NCI-H1092 treated with DMSO at 0.1 percent for 48 hours (cell line): ENCODE data around the gene GON7.
"Not testable (repeated sequence)": the region's sequence is repeated elsewhere in the genome, so short reads cannot be mapped to it uniquely, and the experiment has no call there.

Experiments used
- DNase-seq: peaks from one replicate; lab custom pipeline; 2025; lab: John Stamatoyannopoulos, UW

Gene GON7, protein sequence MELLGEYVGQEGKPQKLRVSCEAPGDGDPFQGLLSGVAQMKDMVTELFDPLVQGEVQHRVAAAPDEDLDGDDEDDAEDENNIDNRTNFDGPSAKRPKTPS

DNA sequence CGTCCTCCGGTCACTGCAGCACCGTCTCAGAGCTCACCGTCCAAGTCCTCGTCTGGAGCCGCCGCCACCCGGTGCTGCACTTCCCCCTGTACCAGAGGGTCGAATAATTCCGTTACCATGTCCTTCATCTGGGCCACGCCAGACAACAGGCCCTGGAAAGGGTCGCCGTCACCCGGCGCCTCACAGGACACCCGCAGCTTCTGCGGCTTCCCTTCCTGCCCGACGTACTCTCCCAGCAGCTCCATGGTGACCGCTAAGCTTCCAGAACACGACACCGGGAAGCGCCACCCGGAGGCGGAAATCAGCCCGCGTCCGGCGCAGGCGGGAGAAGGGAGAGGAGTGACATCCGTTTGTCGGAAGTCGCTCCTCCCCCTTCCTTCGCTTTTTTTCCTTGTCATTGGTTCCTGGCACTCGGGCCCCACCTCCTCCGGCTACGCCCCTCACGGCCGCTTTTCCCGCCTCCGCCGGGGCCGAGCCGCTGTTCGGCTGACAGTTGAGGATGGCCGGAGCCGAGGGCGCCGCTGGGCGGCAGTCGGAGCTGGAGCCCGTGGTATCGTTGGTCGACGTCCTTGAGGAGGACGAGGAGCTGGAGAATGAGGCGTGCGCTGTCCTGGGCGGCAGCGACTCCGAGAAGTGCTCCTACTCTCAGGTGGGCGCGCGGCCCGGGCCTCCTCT, at the start of gene GON7, which contains the start of gene UBR7:
GON7 (minus strand) TSS at position 273 of the 675 bp plus-strand sequence; CDS start at position 245, 28 bp downstream.
UBR7 (plus strand) TSS at position 464 of the 675 bp plus-strand sequence; CDS start at position 500, 36 bp downstream.
- peak; percentile 95 for DNase-seq

DNA sequence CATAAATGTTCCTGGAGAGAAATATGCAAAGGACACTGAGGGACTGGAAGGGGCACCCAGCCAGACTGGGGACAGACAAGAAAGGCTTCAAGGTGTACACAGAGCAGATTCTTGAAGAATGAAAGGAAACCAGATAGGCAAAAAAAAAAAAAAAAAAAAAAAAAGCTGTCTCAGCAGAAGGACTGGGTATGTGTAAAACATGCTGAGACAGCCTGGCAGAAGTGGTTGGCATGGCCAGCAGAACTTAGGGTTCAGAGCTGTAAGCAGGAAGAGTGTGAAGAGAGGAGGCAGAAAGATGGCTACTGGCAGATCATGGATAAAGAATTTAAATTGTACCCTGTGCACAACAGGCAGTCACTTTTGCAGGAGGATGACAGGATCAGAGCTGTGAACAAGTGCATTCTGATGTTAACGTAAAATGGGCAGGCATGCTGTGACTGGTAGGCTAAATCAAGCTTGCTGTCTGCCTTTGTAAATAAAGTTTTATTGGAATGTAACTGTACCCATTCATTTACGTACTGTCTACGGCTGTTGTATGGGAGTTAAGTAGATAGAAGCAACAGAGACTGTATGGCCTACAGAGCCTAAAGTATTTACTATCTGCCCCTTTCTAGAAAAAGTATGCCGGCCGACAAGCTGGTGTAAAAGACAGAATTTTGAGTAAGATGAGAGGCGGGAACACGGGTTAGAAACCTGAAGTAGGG, 42.4 kb upstream of the GON7 start:
- DNase-seq, result no peak

DNA sequence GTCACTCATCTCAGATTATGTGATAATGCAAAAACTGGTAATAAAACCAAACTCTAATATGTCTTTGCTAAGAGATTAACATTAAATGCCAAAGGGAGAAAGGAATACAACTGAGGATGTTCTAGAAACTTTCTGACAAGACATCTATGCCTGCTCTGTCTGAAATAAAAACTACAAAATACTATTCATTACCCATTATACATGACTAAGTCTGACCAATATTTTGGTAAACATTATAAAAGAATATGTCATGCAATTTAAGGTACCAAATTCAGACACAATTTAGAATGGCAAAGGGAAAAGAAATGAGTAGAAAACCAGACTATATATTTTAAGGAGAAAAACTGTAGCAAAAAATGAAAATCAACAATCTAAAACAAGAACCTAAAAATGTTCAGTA, 39.7 kb upstream of the GON7 start:
- DNase-seq, result no peak

DNA sequence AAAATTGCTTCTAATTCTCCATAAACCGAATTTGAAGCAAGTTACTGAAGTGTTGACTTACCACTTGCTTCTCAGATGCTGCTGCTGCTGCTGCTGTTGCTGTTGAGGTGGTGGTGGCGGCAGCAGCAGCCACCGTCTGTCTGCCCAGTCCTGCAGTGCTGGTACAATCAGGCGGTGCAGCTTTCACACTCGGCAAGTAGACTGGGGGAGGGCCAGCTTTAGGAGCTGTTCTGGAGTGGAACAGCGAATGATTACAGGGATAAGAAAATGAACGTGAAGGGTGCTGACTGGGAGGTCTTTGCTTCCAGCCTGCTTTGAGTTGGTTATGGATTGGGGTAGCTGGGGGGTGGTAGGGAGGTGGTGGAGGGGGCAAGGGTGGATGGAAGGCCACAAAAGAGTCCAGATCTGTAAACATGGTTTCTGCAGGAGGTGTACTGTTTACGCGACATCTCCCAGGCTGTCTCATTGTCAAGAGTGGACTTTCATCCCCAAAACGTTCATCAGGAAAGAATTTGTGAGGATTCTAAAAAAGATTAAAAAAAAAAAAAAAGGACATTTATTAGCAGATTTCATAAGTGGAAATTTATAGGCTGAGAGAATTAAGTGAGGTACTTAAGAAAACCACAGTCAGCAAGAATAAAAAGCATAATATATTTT, 39.0 kb upstream of the GON7 start:
- DNase-seq, result no peak

DNA sequence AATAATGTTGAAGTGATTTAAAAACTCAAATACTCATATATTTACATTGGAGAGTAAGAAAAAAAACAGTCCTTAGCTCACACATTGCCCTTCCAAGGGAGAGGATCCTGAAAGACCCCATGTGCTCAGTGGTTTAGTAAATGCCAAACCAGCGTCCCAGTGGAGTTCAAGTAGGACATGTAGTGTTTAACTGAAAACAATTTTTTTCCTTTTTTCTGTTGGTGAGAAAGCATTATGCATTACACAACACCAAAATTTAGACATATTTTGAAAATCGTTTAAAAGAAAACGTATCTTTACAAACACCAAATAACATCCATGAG, 33.8 kb upstream of the GON7 start:
- no peak for DNase-seq

DNA sequence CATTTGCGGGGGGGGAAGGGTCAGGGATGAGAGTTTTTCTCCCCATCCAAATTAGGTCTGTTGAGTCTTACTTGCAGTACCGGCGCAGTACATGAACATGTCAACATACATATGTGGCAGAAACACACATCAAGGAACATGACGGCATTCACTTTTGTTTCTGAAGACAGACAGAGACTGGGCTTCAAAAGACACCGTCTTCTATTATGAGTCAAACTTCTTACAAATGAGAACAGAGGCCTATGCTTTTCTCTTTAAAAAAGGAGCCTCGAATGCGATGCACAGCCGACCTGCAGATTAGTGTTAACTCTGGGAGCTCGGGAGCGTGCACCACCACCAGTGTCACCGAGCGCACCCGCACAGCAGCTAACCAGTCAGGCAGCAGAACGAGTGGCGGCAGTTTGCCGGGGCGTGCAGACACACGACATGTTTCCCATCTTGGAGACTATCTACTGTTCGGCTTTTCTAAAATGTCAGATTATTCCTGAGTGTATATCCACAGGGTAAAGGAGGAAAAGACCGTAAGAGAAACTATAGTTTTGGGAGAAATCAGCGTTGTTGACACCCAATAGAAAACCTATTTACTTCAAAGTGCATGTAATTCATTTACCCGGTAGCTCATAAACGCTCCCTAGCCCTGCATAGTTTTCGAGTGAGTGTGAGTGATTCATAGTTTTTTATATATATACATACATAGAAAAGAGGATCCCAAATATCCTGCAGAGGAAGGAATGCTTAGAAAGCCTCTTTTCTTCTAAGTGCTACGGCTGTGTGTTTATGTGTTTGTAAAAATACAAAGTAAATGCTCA, 33.2 kb upstream of the GON7 start:
- no peak for DNase-seq

DNA sequence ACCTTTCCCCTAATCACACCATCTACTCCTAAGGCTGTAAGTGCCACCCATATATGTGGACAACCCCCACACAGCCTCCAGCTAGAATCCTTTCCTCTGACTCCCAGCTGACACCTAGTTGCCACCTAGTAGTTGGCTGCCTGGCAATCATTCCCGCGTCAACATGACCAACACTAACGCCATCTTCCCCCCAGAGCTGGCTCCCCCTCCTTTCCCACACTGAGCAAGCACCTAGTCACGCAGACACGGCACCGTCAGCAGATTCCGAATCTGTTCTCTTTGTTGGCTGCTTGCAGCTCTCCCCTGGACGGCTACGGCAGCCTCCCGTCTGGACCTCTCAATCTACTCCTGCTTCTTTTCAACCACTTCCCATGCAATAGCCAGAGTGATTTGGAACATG, 27.9 kb upstream of the GON7 start:
- no peak for DNase-seq

DNA sequence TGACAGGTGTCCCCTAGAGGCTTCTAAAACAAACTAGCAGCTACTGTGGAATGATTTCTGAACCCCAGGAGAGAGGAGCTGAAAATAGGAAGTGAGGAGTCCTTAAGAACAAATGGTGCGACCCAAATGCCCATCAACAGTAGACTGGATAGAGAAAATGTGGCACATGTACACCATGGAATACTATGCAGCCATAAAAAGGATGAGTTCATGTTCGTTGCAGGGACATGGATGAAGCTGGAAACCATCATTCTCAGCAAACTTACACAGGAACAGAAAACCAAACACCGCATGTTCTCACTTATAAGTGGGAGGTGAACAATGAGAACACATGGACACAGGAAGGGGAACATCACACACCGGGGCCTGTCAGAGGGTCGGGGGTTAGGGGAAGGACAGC, 26.2 kb upstream of the GON7 start:
- DNase-seq, result not testable (repeated sequence)

DNA sequence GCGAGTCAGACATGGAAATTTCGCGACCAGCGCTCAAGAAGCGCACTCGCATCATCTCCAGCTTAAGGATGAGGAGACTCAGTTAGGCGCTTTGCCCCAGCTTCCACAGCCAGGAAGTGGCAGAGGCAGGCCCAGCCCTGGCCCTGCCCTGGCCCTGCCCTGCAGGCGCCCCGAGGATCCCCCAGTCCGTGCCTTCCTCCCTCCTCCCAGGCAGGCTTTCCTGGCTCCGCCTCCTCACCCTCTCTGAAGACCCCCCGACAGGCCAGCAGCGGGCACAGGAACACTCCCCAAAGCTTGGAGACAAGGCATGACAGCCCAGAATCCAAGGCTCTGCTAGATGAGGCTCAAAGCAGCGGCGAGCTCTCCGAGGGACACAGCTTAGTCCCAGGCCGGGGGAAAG, 25.3 kb upstream of the GON7 start:
- no peak for DNase-seq

DNA sequence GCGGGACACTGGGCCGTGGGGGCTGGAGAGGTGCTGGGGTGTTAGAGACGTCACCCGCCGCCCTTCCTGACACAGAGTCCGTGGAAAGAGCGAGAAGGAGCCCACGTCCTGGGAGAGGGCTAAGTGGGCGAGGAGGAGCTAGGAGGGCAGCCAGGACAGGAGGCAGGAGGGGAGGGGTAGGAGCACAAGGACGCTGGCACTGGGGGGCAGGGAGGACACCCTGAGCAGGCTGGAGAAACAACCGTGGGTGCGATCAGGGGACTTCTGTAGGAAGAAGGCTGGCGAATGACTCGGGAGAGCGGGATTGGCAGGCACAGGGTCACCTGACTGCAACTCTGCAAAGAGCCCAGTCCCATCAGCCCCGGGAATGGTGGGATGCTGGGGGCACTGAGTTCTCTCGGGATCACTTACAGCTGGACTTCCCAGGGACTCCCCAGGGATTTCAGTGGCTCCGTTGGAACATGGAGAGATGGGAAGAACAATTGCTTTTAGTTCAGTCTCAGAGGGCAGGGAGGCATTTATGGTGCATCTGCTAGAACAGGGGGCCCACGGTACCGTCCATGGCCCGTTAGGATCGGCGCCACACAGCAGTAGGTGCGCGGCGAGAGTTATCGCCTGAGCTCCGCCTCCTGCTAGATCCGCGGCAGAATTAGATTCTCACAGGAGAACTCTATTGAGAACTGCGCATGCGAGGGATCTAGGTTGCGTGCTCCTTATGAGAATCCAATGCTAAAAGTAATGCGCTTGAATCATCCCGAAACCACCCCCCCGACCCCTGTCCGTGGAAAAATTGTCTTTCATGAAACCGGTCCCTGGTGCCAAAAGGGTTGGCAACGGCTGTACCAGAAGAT, 24.5 kb upstream of the GON7 start:
- peak; percentile 71 for DNase-seq

DNA sequence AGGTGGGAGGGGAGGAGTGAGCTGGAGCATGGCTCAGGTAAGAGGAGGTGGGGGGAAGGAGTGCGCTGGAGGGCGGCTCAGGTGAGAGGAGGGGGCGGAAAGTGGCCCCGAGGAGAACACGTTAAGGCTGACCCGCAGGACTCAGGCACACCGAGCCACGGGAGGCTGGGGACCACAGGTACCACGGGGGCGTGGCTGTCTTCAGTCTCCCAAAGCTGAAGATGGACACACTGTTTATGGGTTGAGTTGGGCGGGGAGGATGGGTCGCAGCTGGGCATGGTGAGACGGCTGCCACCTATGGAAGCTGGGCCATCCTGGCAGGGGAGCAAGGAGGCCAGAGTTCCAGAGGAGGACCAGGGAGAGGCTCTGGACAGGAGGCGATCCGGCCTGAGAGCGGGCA, 23.7 kb upstream of the GON7 start:
- no peak for DNase-seq

DNA sequence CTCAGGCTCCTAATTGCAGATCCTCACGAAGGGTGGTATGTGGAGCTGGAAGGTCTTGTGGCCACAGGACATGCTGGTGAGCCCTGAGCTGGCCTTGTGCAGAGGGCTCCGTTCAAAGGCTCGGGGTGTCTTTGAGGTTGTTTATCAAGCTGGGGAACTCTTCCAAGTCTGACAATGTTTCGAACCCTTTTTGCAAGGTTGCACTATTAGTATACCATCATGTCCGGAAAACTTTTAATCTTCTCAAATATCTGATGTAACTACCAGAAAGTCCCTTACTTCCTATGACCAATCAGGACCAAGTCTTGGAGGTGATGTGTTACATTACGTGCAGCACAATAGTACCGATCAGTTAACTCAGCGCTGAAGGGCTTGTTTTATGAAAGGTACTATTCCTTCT, 21.7 kb upstream of the GON7 start:
- no peak for DNase-seq

DNA sequence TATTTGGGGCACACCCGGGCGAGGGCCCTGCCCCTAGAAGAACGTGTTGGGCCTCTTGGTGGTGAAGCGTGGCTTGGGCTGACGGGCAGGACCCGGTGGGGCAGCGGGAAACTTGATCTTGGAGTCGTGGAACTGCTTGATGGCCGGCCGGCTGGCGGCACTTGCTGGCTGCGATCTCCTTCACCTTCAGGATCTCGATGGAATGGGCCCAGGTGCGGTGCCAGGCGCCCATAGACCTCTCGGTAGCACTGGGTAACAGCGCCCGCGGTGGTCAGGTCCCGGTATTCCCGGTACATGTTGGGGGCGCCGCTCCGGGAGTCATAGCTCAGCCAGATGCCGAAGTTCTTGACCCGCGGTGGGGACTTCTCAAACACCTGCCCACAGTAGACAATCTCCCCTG, 16.7 kb upstream of the GON7 start:
- no peak for DNase-seq

DNA sequence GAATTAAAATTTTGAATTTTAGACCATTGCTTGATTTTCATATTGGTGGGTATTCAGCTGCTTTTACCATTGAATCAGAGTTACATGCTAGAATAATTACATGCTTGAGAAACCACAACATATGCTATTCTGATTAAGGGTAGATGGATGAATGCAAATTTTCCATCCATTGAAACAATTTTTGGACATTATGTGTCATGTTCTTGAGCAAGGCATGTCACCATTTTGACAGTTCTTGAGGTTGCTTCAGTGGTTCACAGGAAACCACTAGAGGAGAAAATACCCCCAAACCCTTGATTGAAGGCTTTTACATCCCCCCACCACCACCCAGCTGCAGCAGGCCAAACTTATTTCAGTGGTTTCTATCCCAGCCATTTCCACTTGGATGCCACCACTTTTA, 13.6 kb upstream of the GON7 start:
- no peak for DNase-seq

DNA sequence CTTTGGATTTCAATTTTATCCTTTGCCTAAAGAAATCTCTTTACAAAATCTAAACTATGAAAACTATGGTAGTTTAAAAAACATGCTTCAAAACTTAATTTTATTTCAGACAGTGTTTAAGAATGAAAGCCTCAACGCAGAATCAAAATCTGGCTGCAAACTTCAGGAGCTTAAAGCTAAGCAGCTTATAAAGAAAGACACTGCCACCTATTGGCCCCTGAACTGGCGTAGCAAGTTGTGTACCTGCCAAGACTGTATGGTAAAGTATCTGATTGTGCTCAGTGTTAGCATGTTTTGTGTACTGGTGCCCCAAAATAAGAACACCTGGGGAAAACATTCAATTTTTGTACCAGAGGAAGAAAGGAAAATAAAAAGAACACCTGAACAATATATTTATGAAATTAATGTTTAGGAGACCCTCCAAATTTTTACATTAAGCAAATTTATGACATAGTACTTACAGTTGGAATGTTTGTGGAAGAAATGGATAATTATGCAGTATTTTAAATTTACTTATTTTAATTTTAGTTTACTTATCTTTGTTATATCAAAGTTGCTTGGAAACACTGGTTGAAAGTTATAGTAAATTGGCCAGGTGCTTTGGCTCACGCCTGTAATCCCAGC, 12.3 kb upstream of the GON7 start:
- DNase-seq, result peak; percentile 29

DNA sequence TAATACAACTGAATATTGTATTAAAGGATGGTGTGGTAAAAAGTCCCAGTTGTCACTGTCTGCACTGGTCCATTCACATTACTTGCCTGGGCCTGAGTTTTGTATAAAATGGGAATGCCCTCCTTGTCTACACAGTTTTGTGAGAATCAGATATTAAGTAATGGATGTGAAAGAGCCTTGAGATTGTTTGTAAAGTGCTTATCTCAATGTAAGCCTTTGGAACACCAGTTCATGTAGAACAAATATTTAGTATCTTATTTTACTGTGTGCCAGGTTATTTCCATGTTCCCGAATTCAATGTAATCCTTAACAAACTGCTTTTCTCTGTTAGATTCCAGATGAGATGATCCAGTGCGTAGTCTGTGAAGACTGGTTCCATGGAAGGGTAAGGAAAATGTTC, 7.7 kb upstream of the GON7 start:
- DNase-seq, result no peak

DNA sequence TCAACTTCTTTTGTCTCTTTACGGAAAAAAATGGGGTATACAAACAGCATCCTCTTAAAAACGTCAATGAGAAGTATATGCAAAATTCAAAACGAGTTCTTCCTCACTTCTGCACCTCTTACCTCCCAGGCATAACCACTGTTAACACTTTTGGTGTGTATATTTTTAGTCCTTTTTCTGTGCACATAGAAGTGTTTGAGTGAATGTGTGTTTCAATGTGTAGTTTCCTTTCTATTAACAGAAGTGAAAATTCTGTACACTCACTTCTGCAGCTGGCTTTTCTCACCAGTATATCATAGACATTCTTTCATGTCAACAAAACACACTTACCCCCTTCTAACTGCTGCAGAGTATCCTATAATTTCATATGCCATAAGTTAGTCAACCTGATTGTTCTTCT, 5.6 kb upstream of the GON7 start:
- DNase-seq, result no peak

DNA sequence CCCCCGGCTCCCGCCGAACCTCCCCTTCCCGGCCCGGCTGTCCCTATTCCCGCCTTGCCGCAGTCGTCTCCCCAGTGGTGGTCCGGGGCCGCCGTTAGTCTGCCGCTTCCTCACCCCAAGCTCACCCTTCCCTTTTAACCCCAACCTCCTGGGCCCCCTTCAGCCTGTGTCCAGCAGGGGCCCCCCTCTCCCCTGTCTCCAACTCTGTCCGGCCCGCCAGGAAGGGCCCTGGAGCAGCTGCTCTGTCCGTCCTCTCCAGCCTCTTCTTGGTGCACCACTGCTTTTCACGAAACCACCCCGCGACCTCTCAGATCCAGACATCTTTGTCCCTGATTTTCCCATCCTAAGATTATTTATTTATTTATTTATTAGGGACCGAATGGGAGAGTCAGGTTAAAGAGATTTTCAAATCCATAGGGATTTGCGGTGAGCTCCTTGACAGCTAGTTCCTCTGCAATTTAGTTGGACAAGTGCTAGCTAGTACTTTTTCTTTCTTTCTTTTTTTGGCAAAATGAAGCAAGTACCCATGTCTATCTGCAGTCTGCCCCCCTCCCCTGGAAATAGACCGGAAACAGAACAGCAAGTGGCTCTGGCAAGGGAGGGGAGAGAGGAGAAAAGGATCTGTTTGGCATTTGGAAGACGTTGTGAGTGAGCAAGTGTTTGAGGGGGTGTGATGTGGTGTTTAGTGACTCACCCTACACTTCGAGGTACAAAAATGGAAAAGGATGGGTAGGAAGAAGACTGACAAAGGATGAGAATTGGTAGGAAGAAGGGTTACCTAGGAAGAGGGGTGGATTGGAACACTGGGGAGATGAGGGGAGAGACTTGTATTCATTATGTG, 823 bp upstream of the GON7 start:
- DNase-seq, result peak; percentile 61

DNA sequence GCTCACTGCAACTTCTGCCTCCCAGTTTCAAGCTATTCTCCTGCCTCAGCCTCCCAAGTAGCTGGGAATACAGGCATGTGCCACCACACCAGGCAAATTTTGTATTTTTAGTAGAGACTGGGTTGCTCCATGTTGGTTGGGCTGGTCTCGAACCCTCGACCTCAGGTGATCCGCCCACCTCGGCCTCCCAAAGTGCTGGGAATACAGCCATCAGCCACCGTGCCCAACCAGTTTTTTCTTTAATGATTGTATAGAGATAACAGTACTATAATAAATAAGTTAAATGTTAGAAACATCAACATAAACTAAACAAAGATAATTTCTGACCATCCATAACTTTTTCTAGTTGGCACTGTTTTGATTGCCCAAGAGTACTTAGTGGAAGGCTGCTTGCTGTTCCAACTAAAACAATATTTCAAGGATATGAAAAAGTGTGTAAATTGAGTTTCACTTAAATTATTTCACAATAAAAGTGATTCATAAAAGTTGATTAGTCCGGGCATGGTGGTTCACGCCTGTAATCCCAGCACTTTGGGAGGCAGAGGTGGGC, 5.6 kb downstream of the GON7 start:
- no peak for DNase-seq

DNA sequence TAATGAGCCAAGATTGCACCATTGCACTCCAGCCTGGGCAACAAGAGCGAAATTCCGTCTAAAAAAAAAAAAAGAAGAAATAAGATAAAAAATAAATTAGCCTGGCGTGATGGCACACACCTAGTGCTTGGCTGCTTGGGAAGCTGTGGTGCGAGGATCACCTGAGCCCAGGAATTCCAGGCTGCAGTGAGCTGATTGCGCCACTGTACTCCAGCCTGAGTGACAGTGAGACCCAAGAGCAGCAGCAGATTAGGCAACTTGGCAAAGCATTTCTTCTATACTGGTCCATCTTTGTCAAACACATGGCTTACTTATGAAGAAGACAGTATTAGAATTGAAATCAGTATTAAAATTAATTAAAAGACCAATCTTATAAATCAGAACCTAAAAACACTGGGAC, 6.3 kb downstream of the GON7 start:
- DNase-seq, result no peak
